Transverse colon (tissue), 4 donors: ENCODE data around the gene FCHSD2. TPM values are rescaled to one million over a fixed set of nuclear protein-coding genes. Genes with fewer than 3 reads are reported as not detected.
"Not testable (repeated sequence)": the region's sequence is repeated elsewhere in the genome, so short reads cannot be mapped to it uniquely, and the experiment has no call there.

Source experiments
- DNase-seq: peaks from one replicate; pipeline ENCODE4 v3.0.0-alpha.2; 2019
- H3K27ac ChIP-seq, 4 donors: fragments of 200-600 bp; sonication (generic); 2 replicates each; pipeline ENCODE4 v1.5.1; 2016 to 2018; ENCODE audit warnings: inconsistent platforms in 4 of 4
- H3K27me3 ChIP-seq: fragments of 200-600 bp; sonication (generic); 2 replicates; pipeline ENCODE4 v1.5.1; 2017; ENCODE audit warnings: inconsistent platforms
- H3K36me3 ChIP-seq, 4 donors: fragments of 200-600 bp; sonication (generic); 2 replicates each; pipeline ENCODE4 v1.5.1; 2017 to 2019; ENCODE audit warnings: inconsistent platforms in 4 of 4
- H3K4me1 ChIP-seq, 4 donors: fragments of 200-600 bp; sonication (generic); 2 replicates each; pipeline ENCODE4 v1.5.1; 2017 to 2020; ENCODE audit warnings: inconsistent platforms in 4 of 4
- H3K4me3 ChIP-seq, 4 donors: fragments of 200-600 bp; sonication (generic); 1 replicate in 1 of 4; 2 replicates in 3 of 4; pipeline versions ENCODE4 v1.5.1 to v1.6.1; 2017 to 2019; ENCODE audit warnings: inconsistent platforms in 4 of 4
- H3K9me3 ChIP-seq, 2 donors: fragments of 200-600 bp; sonication (generic); 2 replicates each; pipeline ENCODE4 v1.5.1; 2017 to 2019; ENCODE audit warnings: inconsistent platforms in 2 of 2
- CTCF ChIP-seq, 5 experiments: fragments of 200-600 bp in 3 of 5; fragments of 450-650 bp in 2 of 5; sonication (generic) in 3 of 5; IDR thresholded peaks; 1 replicate in 2 of 5; 2 replicates in 3 of 5; pipeline ENCODE4 v1.5.1; 2016 to 2017; ENCODE audit warnings: antibody characterized with exemption in 5 of 5, inconsistent platforms in 3 of 5, mild to moderate bottlenecking in 2 of 5, moderate library complexity in 1 of 5
- EP300 ChIP-seq: sonication (generic); formaldehyde crosslinking; IDR thresholded peaks from one replicate; pipeline ENCODE4 v1.6.1; 2017; ENCODE audit warnings: antibody characterized with exemption, low read depth
- POLR2A ChIP-seq: fragments of 450-650 bp; IDR thresholded peaks from one replicate; pipeline ENCODE4 v1.6.1; 2016; ENCODE audit warnings: antibody characterized with exemption, mild to moderate bottlenecking, moderate library complexity
- POLR2AphosphoS5 ChIP-seq, 3 donors: sonication (generic); formaldehyde crosslinking; IDR thresholded peaks; one replicate each; pipeline ENCODE4 v1.6.1; 2016; ENCODE audit warnings: antibody characterized with exemption in 3 of 3
- WGBS, 2 donors: methylation state at CpG; one replicate each; pipeline ENCODE4 v1.1.5; 2018; ENCODE audit warnings: low coverage in 1 of 2; 5-methylcytosine and 5-hydroxymethylcytosine counted together
- in situ Hi-C, 4 donors: fragments of 200-750 bp; cut with MboI; loops; one replicate each; pipeline versions ENCODE4 v1.15.0 to v1.15.1; 2017; ENCODE audit warnings: low sequenced_read_pairs in 3 of 4, low pct_ligation_motif_present in 1 of 4, low pct_unique_long_range_greater_than_20kb in 1 of 4
- intact Hi-C: fragments of 100-400 bp; cut with DNase I; formaldehyde crosslinking; loops from one replicate; pipeline ENCODE4 v1.15.1; 2023; ENCODE audit warnings: low total_unique reads
- total RNA-seq, 4 donors: library from RNA; depleted of rRNA; stranded (reverse); fragments of >200 nt; gene quantifications; one replicate each; pipeline ENCODE4 v1.1.0, GENCODE V29; 2016

The FCHSD2 gene
- total RNA-seq, 4 donors from 2014 or later: 9.1 to 15.9 (median 15.0) TPM

- Histone ChIP-seq H3K27ac (peak within 1 kb of the TSS; percentile 87 to 95 (median 93)), H3K36me3 (no peaks in the 10 kb centered on the region), H3K27me3 (no peaks in the 10 kb centered on the region), H3K4me3 (peak within 1 kb of the TSS; percentile 55 to 74 (median 58)), H3K9me3 (no peaks in the 10 kb centered on the region), H3K4me1 (peaks cover 4 to 22% (median 13%) of the 10 kb centered on the region in 4 donors)
- WGBS, 2 donors: 0 to 3% methylated on average over 4 to 48 of the region's 55 CpGs
- intact Hi-C loops: loop anchor here (5.0 kb wide), 1 partner anchor 66 kb away; no protein-coding TSS in a partner anchor
- TF ChIP-seq POLR2A (peak; percentile 37), POLR2AphosphoS5 (IDR thresholded peaks at IDR 0.05) (peak; percentile 31 to 56 (median 36)), EP300 (no peak), CTCF (IDR thresholded peaks at IDR 0.05) (peak; percentile 96 to 100 (median 98))
- in situ Hi-C loops: loop anchor here in 3 of 4 donors (10.0 kb wide), 1 partner anchor 69 kb away; no protein-coding TSS in a partner anchor
- peak; percentile 96 for DNase-seq
Observed at GRCh38 chr11:72793425-72794367, 348.4 kb downstream of the FCHSD2 start, which contains the start of gene STARD10. STARD10 (minus strand) TSS chr11:72794047; CDS start chr11:72781181, 12,866 bp downstream.

GRCh38 chr11:72793076-72793424 lies 349.1 kb downstream of the FCHSD2 start:
- peak overlapping the region; percentile 87 to 95 (median 93) for H3K27ac ChIP-seq
- no peak for DNase-seq
- in situ Hi-C loops: loop anchor here in 3 of 4 donors (10.0 kb wide), 1 partner anchor 68 kb away; no protein-coding TSS in a partner anchor
- no peaks in the 10 kb centered on the region for H3K9me3 ChIP-seq
- no peaks in the 10 kb centered on the region for H3K36me3 ChIP-seq
- intact Hi-C loops: loop anchor here (5.0 kb wide), 1 partner anchor 66 kb away; no protein-coding TSS in a partner anchor
- TF ChIP-seq POLR2AphosphoS5 (IDR thresholded peaks at IDR 0.05) (no peak), CTCF (IDR thresholded peaks at IDR 0.05) (no peak), POLR2A (no peak), EP300 (no peak)
- WGBS, 2 donors: 58 to 59% methylated on average over 2 of the region's 2 CpGs
- H3K27me3 ChIP-seq: no peaks in the 10 kb centered on the region
- peak overlapping the region in 1 of 4 donors; percentile 74 for H3K4me3 ChIP-seq
- peaks cover 6 to 28% (median 16%) of the 10 kb centered on the region in 4 donors for H3K4me1 ChIP-seq

- intact Hi-C loops: loop anchor here (5.0 kb wide), 1 partner anchor 65 kb away; no protein-coding TSS in a partner anchor
- peaks cover 10 to 34% (median 21%) of the 10 kb centered on the region in 4 donors for H3K4me1 ChIP-seq
- TF ChIP-seq POLR2A (no peak), EP300 (no peak), POLR2AphosphoS5 (IDR thresholded peaks at IDR 0.05) (no peak), CTCF (IDR thresholded peaks at IDR 0.05) (no peak)
Observed at GRCh38 chr11:72792437-72793021, 349.6 kb downstream of the FCHSD2 start.

GRCh38 chr11:72791228-72791627 lies 350.9 kb downstream of the FCHSD2 start:
- in situ Hi-C loops (loop anchor here in 3 of 4 donors (10.0 kb wide), 1 partner anchor 66 kb away; no protein-coding TSS in a partner anchor), intact Hi-C loops (loop anchor here (5.0 kb wide), 1 partner anchor 64 kb away; no protein-coding TSS in a partner anchor)
- H3K36me3 ChIP-seq, H3K9me3 ChIP-seq, H3K4me3 ChIP-seq, H3K27ac ChIP-seq, DNase-seq, H3K27me3 ChIP-seq: not testable (repeated sequence)
- 87% methylated on average over 7 of the region's 7 CpGs; no CpG with 5 or more reads in 1 of the 2 donors for WGBS, 2 donors
- peaks cover 10 to 47% (median 33%) of the 10 kb centered on the region in 4 donors for H3K4me1 ChIP-seq

More at GRCh38 chr11:72792437-72793021, 349.6 kb downstream of the FCHSD2 start:
- in situ Hi-C loops: loop anchor here in 3 of 4 donors (10.0 kb wide), 1 partner anchor 68 kb away; no protein-coding TSS in a partner anchor
- H3K36me3 ChIP-seq: no peaks in the 10 kb centered on the region
- WGBS, 2 donors: 100% methylated on average over 3 of the region's 3 CpGs; no CpG with 5 or more reads in 1 of the 2 donors
- H3K4me3 ChIP-seq: no peak overlapping the region
- no peak for DNase-seq
- H3K27me3 ChIP-seq: no peaks in the 10 kb centered on the region
- H3K27ac ChIP-seq: peak overlapping the region; percentile 87 to 95 (median 93)
- H3K9me3 ChIP-seq: no peaks in the 10 kb centered on the region
